NCI-H1105 treated with DMSO at 0.1 percent for 48 hours (cell line): Measurements from ENCODE around the gene LEP.

ENCODE experiments used
- DNase-seq: peaks from one replicate; lab custom pipeline; 2025; lab: John Stamatoyannopoulos, UW

LEP gene

GRCh38 chr7:128240696-128241386 is at the start of gene LEP:
TSS of gene LEP (plus strand) at chr7:128241278. CDS start at chr7:128252019, 10,741 bp downstream.
- DNase-seq: no peak

GRCh38 chr7:128192497-128193142 is 48.5 kb upstream of the LEP start:
- DNase-seq: no peak

- DNase-seq: no peak
Measured at GRCh38 chr7:128194533-128195282, 46.4 kb upstream of the LEP start.

- no peak for DNase-seq
Measured at GRCh38 chr7:128197589-128197988, 43.5 kb upstream of the LEP start.

- DNase-seq: no peak
Measured at GRCh38 chr7:128197989-128198580, 43.0 kb upstream of the LEP start.

- no peak for DNase-seq
Measured at GRCh38 chr7:128200376-128200775, 40.7 kb upstream of the LEP start.

GRCh38 chr7:128201067-128201689 is 39.9 kb upstream of the LEP start:
- no peak for DNase-seq

GRCh38 chr7:128201690-128202085 is 39.4 kb upstream of the LEP start:
- DNase-seq: no peak

- no peak for DNase-seq
Measured at GRCh38 chr7:128202287-128202957, 38.7 kb upstream of the LEP start.

GRCh38 chr7:128203047-128203491 is 38.0 kb upstream of the LEP start:
- no peak for DNase-seq

- no peak for DNase-seq
Measured at GRCh38 chr7:128203710-128204214, 37.3 kb upstream of the LEP start.

GRCh38 chr7:128204455-128204854 is 36.6 kb upstream of the LEP start:
- DNase-seq: no peak

GRCh38 chr7:128205068-128205467 is 36.0 kb upstream of the LEP start:
- DNase-seq: no peak

GRCh38 chr7:128206017-128206746 is 34.9 kb upstream of the LEP start:
- DNase-seq: no peak

- DNase-seq: no peak
Measured at GRCh38 chr7:128206747-128207500, 34.2 kb upstream of the LEP start.

GRCh38 chr7:128207609-128208008 is 33.5 kb upstream of the LEP start:
- DNase-seq: no peak

- peak; percentile 65 for DNase-seq
Measured at GRCh38 chr7:128209229-128210035, 31.6 kb upstream of the LEP start.

- DNase-seq: no peak
Measured at GRCh38 chr7:128210036-128210347, 31.1 kb upstream of the LEP start.
